Endothelial cell (in vitro differentiated cells): Measurements from ENCODE around the gene PUS7. TPM values are rescaled to one million over a fixed set of nuclear protein-coding genes. Genes with fewer than 3 reads are reported as not detected.
"Not testable (repeated sequence)": the region's sequence is repeated elsewhere in the genome, so short reads cannot be mapped to it uniquely, and the experiment has no call there.

Experiments
- DNase-seq: peaks from one replicate; pipeline ENCODE4 v3.0.0; 2021; ENCODE audit warnings: low spot score
- H3K27ac Mint-ChIP-seq: one replicate; pipeline ENCODE4 v1.8.0; 2021; ENCODE audit warnings: mixed read lengths, inconsistent platforms; ENCODE audit not compliant: unreplicated experiment
- H3K27me3 Mint-ChIP-seq: one replicate; pipeline ENCODE4 v1.8.0; 2021; ENCODE audit warnings: mild to moderate bottlenecking, moderate library complexity, mixed read lengths, inconsistent platforms; ENCODE audit not compliant: unreplicated experiment
- H3K36me3 Mint-ChIP-seq: one replicate; pipeline ENCODE4 v1.8.0; 2021; ENCODE audit warnings: mild to moderate bottlenecking, low read depth, mixed read lengths, inconsistent platforms; ENCODE audit not compliant: unreplicated experiment
- H3K4me1 Mint-ChIP-seq: one replicate; pipeline ENCODE4 v1.8.0; 2021; ENCODE audit warnings: mild to moderate bottlenecking, mixed read lengths, inconsistent platforms; ENCODE audit not compliant: unreplicated experiment
- H3K4me3 Mint-ChIP-seq: one replicate; pipeline ENCODE4 v1.8.0; 2021; ENCODE audit warnings: mild to moderate bottlenecking, mixed read lengths, inconsistent platforms; ENCODE audit not compliant: unreplicated experiment
- H3K9me3 Mint-ChIP-seq: one replicate; pipeline ENCODE4 v1.8.0; 2021; ENCODE audit warnings: mixed read lengths, inconsistent platforms; ENCODE audit not compliant: unreplicated experiment
- total RNA-seq: library from RNA; stranded (reverse); fragmentation: NEBNext Ultra II Directional; extraction: Animal tissue kit (Norgen Biotek cat#: 25700); gene quantifications from one replicate; pipeline ENCODE4 v1.2.1, GENCODE V29; 2021; ENCODE audit not compliant: unreplicated experiment
- TF ChIP-seq, protein P1 (sequence below): fragments of 200-600 bp; sonication (generic); IDR thresholded peaks from one replicate; pipeline ENCODE4 v1.5.0; 2021; ENCODE audit warnings: antibody characterized with exemption; ENCODE audit not compliant: unreplicated experiment

Gene PUS7
- total RNA-seq, 1 donor from 2014 or later, result 14.4 TPM

DNA sequence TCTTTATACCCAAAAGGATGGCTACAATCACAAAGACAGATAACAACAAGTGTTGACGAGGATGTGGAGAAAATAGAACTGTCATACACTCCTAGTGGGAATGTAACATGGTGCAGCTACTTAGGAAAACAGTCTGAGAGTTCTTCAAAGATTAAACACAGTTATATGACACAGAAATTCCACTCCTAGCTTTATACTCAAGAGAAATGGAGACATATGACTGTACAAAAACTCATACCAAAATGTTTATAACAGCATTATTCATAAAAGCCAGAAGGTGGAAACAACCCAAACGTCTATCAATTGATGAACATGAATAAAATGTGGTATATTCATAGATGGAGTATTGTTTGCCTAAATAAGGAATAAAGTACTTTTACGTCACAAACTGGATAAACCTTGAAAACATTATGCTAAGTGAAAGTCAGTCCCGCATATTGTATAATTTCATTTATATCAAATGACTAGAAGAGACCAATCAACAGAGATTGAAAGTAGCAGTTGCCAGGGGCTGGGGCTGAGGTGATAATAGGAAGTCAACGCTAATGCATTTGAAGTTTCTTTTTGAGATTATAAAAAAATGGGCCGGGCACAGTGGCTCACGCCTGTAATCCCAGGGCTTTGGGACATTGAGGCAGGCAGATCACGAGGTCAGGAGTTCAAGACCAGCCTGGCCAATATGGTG is 71.8 kb downstream of the PUS7 start:
- Mint-ChIP-seq H3K27ac (no peak overlapping the region), H3K4me1 (no peaks in the 10 kb centered on the region), H3K9me3 (no peaks in the 10 kb centered on the region), H3K27me3 (peaks cover 2% of the 10 kb centered on the region), H3K36me3 (no peaks in the 10 kb centered on the region), H3K4me3 (no peak overlapping the region)
- TF ChIP-seq, protein P1, sequence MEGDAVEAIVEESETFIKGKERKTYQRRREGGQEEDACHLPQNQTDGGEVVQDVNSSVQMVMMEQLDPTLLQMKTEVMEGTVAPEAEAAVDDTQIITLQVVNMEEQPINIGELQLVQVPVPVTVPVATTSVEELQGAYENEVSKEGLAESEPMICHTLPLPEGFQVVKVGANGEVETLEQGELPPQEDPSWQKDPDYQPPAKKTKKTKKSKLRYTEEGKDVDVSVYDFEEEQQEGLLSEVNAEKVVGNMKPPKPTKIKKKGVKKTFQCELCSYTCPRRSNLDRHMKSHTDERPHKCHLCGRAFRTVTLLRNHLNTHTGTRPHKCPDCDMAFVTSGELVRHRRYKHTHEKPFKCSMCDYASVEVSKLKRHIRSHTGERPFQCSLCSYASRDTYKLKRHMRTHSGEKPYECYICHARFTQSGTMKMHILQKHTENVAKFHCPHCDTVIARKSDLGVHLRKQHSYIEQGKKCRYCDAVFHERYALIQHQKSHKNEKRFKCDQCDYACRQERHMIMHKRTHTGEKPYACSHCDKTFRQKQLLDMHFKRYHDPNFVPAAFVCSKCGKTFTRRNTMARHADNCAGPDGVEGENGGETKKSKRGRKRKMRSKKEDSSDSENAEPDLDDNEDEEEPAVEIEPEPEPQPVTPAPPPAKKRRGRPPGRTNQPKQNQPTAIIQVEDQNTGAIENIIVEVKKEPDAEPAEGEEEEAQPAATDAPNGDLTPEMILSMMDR, result no peak
- DNase-seq, result no peak

DNA sequence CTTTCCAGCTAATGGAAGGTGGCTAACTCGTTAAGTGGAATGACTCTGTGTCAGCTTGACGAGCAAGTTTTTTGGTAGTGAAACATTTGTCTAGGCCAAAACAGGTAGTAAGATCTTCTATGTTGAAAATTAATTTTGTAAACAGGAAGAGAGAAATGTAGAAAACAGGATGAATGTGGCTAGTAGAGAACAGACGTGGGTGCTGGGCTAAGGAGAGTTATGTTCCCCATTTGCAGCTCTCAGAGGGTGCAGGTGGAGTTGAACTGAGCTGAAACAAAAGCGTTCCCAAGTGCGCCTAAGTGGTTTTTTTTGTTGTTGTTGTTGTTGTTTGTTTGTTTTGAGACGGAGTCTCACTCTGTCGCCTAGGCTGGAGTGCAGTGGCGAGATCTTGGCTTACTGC is 73.9 kb downstream of the PUS7 start:
- H3K9me3 Mint-ChIP-seq, result no peaks in the 10 kb centered on the region
- peaks cover 2% of the 10 kb centered on the region for H3K27me3 Mint-ChIP-seq
- no peak overlapping the region for H3K27ac Mint-ChIP-seq
- H3K4me3 Mint-ChIP-seq, result no peak overlapping the region
- TF ChIP-seq, protein P1, result no peak
- no peak for DNase-seq
- no peaks in the 10 kb centered on the region for H3K36me3 Mint-ChIP-seq
- no peaks in the 10 kb centered on the region for H3K4me1 Mint-ChIP-seq

DNA sequence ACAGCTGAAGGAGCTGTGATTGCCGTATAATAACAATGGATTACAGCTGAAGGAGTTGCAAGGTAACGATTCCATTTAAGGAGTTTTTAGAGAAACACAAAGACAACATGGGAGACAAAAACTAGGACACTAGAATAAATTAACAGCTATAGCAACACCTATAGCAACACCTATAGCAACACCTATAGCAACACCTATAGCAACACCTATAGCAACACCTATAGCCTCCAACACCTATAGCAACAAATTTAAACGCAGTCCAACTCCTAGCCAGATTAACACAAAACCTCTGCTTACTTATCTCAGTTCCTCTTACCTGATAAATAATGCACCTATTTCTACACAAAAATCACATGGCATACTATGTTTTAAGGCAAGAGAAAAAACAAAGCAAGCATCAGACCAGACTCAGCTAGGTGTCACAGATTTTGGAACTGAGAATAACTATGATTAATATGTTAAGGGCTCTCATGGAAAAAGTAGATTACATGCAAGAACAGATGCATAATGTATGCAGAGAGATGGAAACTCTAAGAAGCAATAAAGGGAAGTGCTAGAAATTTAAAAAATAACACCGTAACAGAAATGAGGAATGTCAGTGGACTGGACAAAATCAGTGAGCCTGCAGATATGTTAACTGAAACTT is 77.6 kb downstream of the PUS7 start:
- Mint-ChIP-seq H3K27ac (no peak overlapping the region), H3K4me1 (peaks cover under 1% of the 10 kb centered on the region), H3K9me3 (no peaks in the 10 kb centered on the region), H3K27me3 (no peaks in the 10 kb centered on the region), H3K4me3 (no peak overlapping the region), H3K36me3 (no peaks in the 10 kb centered on the region)
- no peak for DNase-seq
- TF ChIP-seq, protein P1, result no peak

DNA sequence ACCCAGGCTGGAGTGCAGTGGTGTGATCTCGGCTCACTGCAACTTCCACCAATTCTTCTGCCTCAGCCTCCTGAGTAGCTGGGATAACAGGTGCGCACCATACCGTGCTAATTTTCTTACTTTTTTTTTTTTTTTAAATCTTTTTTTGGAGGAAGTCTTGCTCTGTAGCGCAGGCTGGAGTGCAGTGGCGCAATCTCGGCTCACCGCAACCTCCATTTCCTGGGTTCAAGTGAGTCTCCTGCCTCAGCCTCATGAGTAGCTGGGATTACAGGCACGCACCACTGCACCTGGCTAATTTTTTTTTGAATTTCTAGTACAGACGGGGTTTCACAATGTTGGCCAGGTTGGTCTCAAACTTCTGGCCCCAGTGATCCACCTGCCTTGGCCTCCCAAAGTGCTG is 79.9 kb downstream of the PUS7 start:
- H3K4me3 Mint-ChIP-seq, H3K36me3 Mint-ChIP-seq, H3K9me3 Mint-ChIP-seq, H3K27me3 Mint-ChIP-seq, DNase-seq, H3K4me1 Mint-ChIP-seq, H3K27ac Mint-ChIP-seq: not testable (repeated sequence)

DNA sequence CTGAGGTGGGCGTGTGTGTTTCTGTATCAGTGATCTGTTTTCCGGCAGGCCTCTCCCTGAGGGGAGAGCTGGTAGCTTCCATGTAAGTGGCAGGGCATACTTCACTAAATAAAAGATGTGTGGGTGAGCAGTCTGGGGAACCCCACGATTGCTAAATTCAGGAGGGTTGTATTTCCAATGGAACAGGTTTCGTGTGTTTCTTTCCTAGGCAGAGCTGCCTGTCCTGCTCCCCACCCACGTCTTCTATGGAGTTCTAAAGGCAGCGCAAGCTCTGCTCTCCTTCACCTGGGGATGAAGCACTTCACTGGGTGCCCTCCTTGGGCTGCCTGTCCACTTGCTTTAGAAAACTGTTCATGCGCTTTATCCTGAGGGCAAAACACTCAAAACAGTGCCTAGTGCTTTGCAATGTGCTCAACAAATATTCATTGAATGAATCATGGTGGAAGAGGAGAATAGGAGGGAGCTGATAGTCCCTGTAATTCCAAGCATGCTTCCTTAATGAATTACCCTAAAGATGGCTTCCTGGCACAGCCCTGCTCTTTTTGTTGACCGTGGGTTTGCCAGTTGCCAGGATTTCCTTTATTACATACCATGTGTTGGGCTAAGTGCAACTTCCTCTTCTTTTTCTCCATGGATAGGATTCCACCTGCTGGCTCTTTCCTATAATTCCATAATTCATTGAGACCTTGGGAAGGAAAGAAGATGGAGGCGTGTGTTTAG is 82.7 kb downstream of the PUS7 start:
- no peaks in the 10 kb centered on the region for H3K9me3 Mint-ChIP-seq
- no peaks in the 10 kb centered on the region for H3K36me3 Mint-ChIP-seq
- H3K4me3 Mint-ChIP-seq, result no peak overlapping the region
- no peak overlapping the region for H3K27ac Mint-ChIP-seq
- H3K27me3 Mint-ChIP-seq, result peaks cover 3% of the 10 kb centered on the region
- TF ChIP-seq, protein P1, result no peak
- H3K4me1 Mint-ChIP-seq, result peaks cover 5% of the 10 kb centered on the region
- DNase-seq, result no peak
